Measurements from ENCODE around the gene OR2A25.

The OR2A25 gene, protein sequence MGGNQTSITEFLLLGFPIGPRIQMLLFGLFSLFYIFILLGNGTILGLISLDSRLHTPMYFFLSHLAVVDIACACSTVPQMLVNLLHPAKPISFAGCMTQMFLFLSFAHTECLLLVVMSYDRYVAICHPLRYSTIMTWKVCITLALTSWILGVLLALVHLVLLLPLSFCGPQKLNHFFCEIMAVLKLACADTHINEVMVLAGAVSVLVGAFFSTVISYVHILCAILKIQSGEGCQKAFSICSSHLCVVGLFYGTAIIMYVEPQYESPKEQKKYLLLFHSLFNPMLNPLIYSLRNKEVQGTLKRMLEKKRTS

GRCh38 chr7:144069511-144069910 lies at the start of gene OR2A25:
TSS of gene OR2A25 (plus strand) at chr7:144069811. CDS start at chr7:144074220, 4,409 bp downstream.
- no peak for TF ChIP-seq TEAD4 (IDR thresholded peaks at IDR 0.05)

DNA sequence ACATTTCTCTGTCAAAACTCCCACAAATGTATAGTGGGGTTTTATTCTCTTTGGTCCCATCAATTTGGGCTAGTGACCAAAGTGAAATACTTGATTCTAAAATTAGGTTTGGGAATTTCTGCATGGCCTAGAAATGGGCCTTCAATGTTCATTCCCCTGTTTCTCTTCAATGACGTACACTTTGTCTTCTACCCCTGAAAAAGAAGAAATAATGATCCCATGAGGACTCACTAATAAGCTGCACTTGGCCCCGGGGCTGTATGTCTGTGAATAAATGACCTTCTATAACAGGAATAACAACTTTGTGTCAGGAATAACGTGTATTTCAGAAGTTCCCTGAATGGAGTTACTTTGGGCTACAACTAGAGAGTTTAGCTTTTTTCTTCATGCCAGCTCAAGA lies 49.3 kb upstream of the OR2A25 start:
- no peak for TF ChIP-seq TCF12 (IDR thresholded peaks at IDR 0.05; ENCODE audit: low read depth)
- TF ChIP-seq FOXM1 (IDR thresholded peaks at IDR 0.05; ENCODE audit: borderline replicate concordance, low read depth) = no peak
- no peak for TF ChIP-seq EGR1 (IDR thresholded peaks at IDR 0.05)
- TF ChIP-seq TEAD4 (IDR thresholded peaks at IDR 0.05) = no peak
- no peak for TF ChIP-seq CREB1 (IDR thresholded peaks at IDR 0.05; ENCODE audit: low read depth)

GRCh38 chr7:144022169-144022568 lies 47.4 kb upstream of the OR2A25 start:
- no peak for TF ChIP-seq CREB1 (IDR thresholded peaks at IDR 0.05; ENCODE audit: low read depth)
- no peak for TF ChIP-seq FOXM1 (IDR thresholded peaks at IDR 0.05; ENCODE audit: borderline replicate concordance, low read depth)
- no peak for TF ChIP-seq RAD21 (IDR thresholded peaks at IDR 0.05; ENCODE audit: low read depth)
- TF ChIP-seq MAX (IDR thresholded peaks at IDR 0.05) = no peak
- no peak for TF ChIP-seq TAF1 (IDR thresholded peaks at IDR 0.05; ENCODE audit: low read depth)
- TF ChIP-seq ZBTB7A (IDR thresholded peaks at IDR 0.05; ENCODE audit: low read depth) = no peak
- TF ChIP-seq EP300 (IDR thresholded peaks at IDR 0.05; ENCODE audit: borderline replicate concordance) = no peak
- no peak for TF ChIP-seq YY1 (IDR thresholded peaks at IDR 0.05; ENCODE audit: low read depth)
- TF ChIP-seq TCF12 (IDR thresholded peaks at IDR 0.05; ENCODE audit: low read depth) = no peak
- no peak for TF ChIP-seq NFIC (IDR thresholded peaks at IDR 0.05)
- TF ChIP-seq TEAD4 (IDR thresholded peaks at IDR 0.05) = no peak
- TF ChIP-seq, protein P1, sequence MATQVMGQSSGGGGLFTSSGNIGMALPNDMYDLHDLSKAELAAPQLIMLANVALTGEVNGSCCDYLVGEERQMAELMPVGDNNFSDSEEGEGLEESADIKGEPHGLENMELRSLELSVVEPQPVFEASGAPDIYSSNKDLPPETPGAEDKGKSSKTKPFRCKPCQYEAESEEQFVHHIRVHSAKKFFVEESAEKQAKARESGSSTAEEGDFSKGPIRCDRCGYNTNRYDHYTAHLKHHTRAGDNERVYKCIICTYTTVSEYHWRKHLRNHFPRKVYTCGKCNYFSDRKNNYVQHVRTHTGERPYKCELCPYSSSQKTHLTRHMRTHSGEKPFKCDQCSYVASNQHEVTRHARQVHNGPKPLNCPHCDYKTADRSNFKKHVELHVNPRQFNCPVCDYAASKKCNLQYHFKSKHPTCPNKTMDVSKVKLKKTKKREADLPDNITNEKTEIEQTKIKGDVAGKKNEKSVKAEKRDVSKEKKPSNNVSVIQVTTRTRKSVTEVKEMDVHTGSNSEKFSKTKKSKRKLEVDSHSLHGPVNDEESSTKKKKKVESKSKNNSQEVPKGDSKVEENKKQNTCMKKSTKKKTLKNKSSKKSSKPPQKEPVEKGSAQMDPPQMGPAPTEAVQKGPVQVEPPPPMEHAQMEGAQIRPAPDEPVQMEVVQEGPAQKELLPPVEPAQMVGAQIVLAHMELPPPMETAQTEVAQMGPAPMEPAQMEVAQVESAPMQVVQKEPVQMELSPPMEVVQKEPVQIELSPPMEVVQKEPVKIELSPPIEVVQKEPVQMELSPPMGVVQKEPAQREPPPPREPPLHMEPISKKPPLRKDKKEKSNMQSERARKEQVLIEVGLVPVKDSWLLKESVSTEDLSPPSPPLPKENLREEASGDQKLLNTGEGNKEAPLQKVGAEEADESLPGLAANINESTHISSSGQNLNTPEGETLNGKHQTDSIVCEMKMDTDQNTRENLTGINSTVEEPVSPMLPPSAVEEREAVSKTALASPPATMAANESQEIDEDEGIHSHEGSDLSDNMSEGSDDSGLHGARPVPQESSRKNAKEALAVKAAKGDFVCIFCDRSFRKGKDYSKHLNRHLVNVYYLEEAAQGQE (IDR thresholded peaks at IDR 0.05; ENCODE audit: low read depth) = no peak
- TF ChIP-seq CEBPB (IDR thresholded peaks at IDR 0.05) = no peak
- no peak for TF ChIP-seq EGR1 (IDR thresholded peaks at IDR 0.05)
- TF ChIP-seq, protein P2, sequence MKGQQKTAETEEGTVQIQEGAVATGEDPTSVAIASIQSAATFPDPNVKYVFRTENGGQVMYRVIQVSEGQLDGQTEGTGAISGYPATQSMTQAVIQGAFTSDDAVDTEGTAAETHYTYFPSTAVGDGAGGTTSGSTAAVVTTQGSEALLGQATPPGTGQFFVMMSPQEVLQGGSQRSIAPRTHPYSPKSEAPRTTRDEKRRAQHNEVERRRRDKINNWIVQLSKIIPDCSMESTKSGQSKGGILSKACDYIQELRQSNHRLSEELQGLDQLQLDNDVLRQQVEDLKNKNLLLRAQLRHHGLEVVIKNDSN (IDR thresholded peaks at IDR 0.05) = no peak

GRCh38 chr7:144023171-144023827 lies 46.3 kb upstream of the OR2A25 start:
- TF ChIP-seq TCF12 (IDR thresholded peaks at IDR 0.05; ENCODE audit: low read depth) (no peak), EP300 (IDR thresholded peaks at IDR 0.05; ENCODE audit: borderline replicate concordance) (no peak), FOXM1 (IDR thresholded peaks at IDR 0.05; ENCODE audit: borderline replicate concordance, low read depth) (no peak), MAX (IDR thresholded peaks at IDR 0.05) (no peak)
- TF ChIP-seq, protein P2 (IDR thresholded peaks at IDR 0.05) = no peak

DNA sequence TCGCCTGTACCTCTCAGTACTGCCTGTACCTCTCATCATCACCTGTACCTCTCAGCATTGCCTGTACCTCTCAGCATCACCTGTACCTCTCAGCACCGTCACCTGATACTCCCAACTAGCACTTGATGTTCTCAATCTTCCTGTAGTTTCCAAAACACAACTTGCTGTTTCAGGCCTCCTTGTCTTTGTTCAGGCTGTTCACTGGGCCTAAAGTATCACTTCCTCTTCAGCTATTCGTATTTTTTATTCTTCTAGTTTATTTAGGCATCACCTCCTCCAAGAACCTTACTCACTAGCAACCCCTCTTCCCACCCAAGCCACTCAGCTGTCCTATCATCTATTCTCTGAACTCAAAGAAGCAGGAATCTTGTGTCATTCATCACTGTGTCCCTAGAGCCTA lies 45.4 kb upstream of the OR2A25 start:
- TF ChIP-seq TEAD4 (IDR thresholded peaks at IDR 0.05) (no peak), TCF12 (IDR thresholded peaks at IDR 0.05; ENCODE audit: low read depth) (no peak), CEBPB (IDR thresholded peaks at IDR 0.05) (no peak), RAD21 (IDR thresholded peaks at IDR 0.05; ENCODE audit: low read depth) (no peak), EGR1 (IDR thresholded peaks at IDR 0.05) (no peak)

GRCh38 chr7:144026203-144026883 lies 43.3 kb upstream of the OR2A25 start:
- TF ChIP-seq EP300 (IDR thresholded peaks at IDR 0.05; ENCODE audit: borderline replicate concordance) (no peak), CREB1 (IDR thresholded peaks at IDR 0.05; ENCODE audit: low read depth) (no peak), NFIC (IDR thresholded peaks at IDR 0.05) (no peak), ZBTB7A (IDR thresholded peaks at IDR 0.05; ENCODE audit: low read depth) (no peak), MAX (IDR thresholded peaks at IDR 0.05) (no peak), FOXM1 (IDR thresholded peaks at IDR 0.05; ENCODE audit: borderline replicate concordance, low read depth) (no peak), CEBPB (IDR thresholded peaks at IDR 0.05) (no peak), TEAD4 (IDR thresholded peaks at IDR 0.05) (no peak), EGR1 (IDR thresholded peaks at IDR 0.05) (no peak), TCF12 (IDR thresholded peaks at IDR 0.05; ENCODE audit: low read depth) (no peak), TAF1 (IDR thresholded peaks at IDR 0.05; ENCODE audit: low read depth) (no peak), RAD21 (IDR thresholded peaks at IDR 0.05; ENCODE audit: low read depth) (no peak), YY1 (IDR thresholded peaks at IDR 0.05; ENCODE audit: low read depth) (no peak)
- TF ChIP-seq, protein P1 (IDR thresholded peaks at IDR 0.05; ENCODE audit: low read depth) = no peak
- TF ChIP-seq, protein P2 (IDR thresholded peaks at IDR 0.05) = no peak
